GM21515 (cell line): Measurements from ENCODE around the gene SNAP23.
"Not testable (repeated sequence)": the region's sequence is repeated elsewhere in the genome, so short reads cannot be mapped to it uniquely, and the experiment has no call there.

ENCODE experiments used
- ATAC-seq: cut with Tn5 transposase; IDR thresholded peaks from one replicate; pipeline ENCODE4 v1.9.1; 2021; ENCODE audit not compliant: unreplicated experiment

SNAP23 gene

GRCh38 chr15:42556550-42557207 is 61.2 kb downstream of the SNAP23 start:
- not testable (repeated sequence) for ATAC-seq

GRCh38 chr15:42558739-42559138 is 63.3 kb downstream of the SNAP23 start:
- ATAC-seq: no peak

GRCh38 chr15:42575188-42576039 is 80.0 kb downstream of the SNAP23 start, which contains the start of gene STARD9:
TSS of gene STARD9 (plus strand) at chr15:42575606. CDS start at chr15:42575716, 110 bp downstream.
- ATAC-seq: peak; percentile 85

GRCh38 chr15:42576040-42576594 is 80.7 kb downstream of the SNAP23 start:
- ATAC-seq: no peak

GRCh38 chr15:42576776-42577175 is 81.3 kb downstream of the SNAP23 start:
- ATAC-seq: no peak

- no peak for ATAC-seq
Observed at GRCh38 chr15:42577514-42578031, 82.1 kb downstream of the SNAP23 start.

- ATAC-seq: no peak
Observed at GRCh38 chr15:42578984-42579537, 83.6 kb downstream of the SNAP23 start.

GRCh38 chr15:42581272-42581730 is 85.9 kb downstream of the SNAP23 start:
- peak; percentile 70 for ATAC-seq
